HG03139 (cell line): ENCODE measurements around the gene ROPN1L.
A peak's percentile ranks its signal among the peaks of the same experiment; 100 is the strongest.
"Not testable (repeated sequence)": the region's sequence is repeated elsewhere in the genome, so short reads cannot be mapped to it uniquely, and the experiment has no call there.

Experiments used
- ATAC-seq: cut with Tn5 transposase; IDR thresholded peaks from one replicate; pipeline ENCODE4 v1.9.1; 2021; ENCODE audit not compliant: unreplicated experiment

Gene ROPN1L

DNA sequence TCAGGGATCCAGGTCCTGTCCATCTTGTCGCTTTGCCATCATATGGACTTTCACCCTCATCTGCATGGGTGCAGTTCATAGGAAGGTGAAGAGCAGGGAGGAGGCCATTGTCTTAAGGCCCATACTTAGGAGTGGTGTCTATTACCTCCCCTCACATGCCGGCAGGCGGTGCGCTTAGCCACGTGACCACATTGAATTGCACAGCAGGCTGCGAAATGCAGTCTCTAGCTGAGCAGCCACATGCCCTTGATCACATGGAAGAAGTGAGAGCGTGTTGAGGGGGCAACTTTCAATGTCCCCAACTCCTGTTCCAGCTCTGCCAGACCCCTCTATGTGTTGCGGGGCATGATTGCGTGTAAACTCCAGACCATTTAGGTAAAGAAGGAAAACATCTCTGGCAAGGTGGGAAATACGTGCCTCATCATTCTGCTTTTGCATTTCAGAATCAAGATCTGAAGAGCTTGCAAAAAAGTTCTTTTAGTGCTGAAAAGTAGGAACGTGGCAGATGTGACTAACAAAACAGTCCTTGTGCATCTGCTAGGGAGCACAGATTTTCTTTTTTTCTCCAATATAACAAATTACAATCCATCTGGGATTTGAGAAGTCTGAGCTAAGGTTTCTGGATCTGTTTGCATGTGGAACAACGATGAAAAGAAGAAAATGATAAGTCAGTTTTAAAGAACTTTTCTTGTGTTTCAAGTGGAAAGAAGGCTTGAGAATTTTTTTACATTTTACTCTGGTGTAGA is 34.4 kb downstream of the ROPN1L start:
- ATAC-seq, result no peak

GRCh38 chr5:10476878-10477277 is 35.2 kb downstream of the ROPN1L start:
- no peak for ATAC-seq

GRCh38 chr5:10477943-10478342 is 36.3 kb downstream of the ROPN1L start:
- ATAC-seq, result no peak

GRCh38 chr5:10478436-10478835 is 36.8 kb downstream of the ROPN1L start:
- no peak for ATAC-seq

DNA sequence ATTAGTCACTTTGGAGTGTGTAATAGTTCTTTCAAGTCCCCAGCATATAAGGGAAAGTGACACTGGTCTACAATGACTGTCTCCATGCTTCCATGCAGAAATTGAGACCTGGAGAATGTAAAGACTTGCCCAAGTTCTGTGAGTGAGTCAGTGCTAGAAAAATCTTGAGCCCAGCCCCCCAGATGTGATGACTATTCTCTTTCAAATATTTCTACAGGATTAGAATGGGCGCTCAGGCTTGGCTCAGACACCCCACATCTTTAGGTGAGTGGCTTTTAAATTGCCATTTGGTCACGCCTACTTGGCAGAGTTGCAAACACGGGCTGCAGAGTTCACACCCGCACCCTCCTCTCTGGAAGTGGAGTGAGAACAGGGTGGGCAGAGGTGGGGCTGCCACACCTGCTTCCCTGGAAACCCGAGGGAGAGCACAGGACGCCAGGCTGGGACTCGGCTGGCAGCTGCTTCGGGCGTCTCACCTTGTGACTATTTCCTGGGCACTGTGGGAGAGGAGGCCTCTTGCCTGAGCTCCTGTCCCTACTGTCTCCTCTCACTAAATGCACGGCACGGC is 37.6 kb downstream of the ROPN1L start:
- no peak for ATAC-seq

DNA sequence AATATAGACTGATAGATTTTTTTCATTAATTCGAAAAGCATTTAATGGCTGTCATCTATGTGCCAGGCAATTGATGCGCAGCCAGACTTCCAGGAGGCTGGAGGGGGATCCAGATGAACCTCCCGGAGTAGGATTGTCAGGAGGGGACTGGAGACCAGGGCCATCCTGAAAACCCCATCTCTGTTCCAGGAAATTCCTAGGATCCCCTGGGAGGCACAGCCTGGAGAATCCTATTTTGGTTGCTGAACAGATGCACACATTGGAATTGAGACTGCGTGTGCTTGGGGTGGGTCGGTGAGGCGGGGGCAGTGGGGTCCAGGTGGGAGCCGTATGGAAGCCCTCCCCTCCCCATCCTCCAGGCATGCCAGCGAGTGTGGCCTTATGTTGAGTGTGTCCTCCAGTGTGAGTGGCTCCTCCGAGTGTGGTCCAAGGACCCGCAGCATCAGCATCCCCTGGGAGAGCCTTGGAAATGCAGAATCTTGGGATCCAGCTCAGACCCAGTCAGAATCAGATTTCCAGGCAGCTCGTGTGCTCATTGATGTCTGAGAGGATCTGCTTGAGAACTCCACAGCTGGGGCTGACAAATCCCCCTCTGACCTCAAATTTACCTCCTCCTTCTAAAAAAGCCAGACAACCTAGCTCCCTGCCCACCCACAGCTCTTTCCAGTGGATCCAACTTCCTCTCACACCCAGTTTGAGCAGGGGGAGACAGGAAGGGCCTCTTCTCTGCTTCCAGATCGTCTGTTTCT is 38.7 kb downstream of the ROPN1L start:
- no peak for ATAC-seq

DNA sequence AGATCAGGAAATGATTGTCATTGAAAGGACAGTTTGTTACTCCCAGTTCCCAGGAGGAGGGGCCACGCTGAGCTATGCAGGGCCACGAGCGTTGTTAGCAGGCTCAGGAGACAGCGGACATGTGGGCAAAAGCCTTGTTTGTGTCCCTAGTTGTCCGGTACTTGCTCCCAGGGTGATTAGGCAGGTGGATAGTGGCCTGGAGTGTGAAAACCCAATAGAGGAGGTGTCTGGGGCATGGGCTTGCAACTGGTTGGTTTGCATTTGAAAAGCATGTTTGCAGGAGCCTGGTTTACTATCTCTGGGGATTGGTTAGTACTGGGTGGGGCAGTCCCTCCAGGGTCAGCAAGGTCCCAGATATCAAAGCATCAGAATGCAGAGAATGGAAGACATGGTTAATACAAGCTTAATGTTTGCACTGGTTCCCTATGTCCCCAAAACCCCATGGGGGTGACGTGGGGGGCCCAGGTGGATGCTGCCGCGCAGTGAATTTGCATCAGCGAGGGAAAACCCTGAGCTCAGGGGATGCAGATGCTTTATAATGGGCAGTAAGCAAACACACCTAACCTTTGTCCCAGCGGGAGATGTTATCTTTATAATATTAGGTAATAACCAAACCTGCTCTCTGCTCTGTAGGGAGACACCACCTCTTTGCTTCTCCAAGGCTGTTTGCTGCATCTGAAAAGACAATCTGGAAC is 39.7 kb downstream of the ROPN1L start:
- ATAC-seq, result no peak

DNA sequence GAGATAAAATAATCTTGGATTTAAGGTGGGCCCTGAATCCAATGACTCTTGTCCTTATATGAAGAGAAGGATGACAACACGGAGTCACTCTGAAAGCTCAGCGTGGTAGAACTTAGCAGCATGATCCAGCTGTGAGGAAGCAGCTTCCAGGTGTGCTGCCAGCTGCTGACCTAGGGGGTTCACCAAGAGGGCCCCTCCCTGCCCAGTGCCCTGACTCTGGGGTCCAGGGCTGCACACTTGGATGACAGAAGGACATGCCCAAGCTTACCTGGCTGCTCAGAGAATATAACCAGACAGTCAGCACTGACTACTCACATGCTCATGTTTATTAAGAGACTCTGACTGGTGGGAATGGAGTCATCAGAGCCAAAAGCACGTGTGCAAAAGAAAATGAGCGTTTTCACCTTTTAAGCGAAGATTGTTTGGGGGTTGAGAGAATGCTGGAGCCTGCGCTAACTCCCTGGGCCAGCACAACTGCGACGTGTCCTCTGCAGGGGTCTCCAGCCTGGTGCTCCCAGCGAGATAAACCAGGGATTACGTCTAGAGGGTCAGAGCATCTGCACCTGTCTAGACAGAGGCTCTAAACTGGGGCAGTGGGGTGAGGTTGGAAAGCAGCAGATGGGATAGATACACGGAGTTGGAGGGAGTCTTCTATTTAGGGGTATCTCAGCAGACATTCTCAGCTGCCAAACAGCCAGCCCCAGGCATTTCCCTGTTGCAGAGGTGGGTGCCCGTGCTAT is 41.3 kb downstream of the ROPN1L start:
- no peak for ATAC-seq

DNA sequence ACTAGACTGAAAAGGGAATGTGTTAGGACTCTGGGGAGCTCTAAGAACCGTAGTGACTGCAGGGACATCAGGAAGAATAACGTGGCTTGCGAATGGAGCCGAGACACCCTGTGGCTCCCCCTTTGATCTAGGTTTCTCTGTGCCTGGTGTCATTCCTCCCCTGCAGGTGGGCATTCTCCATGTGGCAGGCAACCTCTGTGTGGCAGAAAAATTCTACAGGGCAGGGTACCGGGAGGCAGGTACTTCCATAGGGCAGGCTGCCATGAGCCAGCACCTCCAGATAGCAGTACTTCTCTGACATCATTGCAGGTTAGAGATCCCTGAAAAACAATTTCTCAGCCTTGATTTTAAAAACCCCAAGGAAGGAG is 43.1 kb downstream of the ROPN1L start:
- ATAC-seq, result no peak

- ATAC-seq, result no peak
These were observed 43.6 kb downstream of the ROPN1L start for GRCh38 chr5:10485142-10485795.

DNA sequence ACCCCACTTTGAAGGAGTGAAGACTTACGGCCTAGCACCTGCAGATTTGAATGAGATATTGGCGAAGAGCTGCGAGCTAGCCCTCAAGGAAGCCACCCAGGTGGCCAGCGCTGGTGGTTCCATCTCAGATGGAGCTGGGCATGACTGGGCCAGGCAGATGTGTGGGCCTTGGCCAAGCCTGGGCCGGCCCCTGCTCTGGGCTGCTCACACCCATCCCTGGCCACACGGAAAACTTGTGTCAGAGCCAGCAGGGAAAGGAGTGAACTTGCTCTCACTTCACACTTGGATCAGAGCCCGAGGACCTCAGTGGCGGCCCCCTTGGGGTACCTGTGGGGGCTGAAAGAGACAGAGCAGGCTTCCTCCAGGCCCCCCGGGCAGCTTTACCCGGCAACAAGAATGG is 44.2 kb downstream of the ROPN1L start:
- ATAC-seq, result no peak

DNA sequence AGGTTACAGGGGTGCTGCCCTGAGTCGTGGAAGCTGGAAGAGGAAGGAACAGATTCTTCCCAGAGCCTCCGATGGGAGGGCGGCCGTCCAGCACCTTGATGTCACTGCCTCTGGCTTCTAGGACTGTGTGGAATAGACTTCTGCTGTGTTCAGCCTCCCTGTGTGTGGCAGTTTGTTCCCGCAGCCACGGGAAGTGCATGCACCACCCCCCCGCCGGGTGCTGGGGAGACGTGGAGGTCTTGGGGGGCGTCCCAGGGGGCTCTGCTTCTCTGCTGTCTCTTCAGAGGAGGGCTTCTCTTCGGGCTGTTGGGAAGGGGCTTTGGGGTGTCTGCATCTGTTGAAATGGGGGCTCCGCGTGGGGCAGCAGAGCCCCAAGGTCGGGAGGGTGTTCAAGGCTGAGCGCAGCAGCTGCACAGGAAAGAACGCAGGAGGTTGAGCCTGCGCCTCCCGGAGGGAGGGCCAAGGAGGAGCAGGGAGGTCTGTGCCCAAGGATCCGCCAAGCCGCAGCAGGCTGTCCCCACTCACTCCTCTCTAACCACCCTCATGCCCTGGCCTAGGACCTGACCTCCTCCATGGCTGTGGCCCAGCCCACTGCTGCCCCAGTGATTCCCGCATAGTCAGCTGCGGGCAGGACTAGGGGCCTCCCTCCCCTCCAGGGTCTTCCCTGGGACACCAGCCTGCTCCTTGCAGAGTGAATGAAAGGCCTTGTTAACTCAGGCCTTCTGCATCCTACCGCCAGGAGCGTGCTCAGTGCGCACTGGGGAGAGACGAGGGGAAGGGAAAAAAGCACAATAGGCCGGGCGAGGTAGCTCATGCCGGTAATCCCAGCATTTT is 45.0 kb downstream of the ROPN1L start:
- no peak for ATAC-seq

DNA sequence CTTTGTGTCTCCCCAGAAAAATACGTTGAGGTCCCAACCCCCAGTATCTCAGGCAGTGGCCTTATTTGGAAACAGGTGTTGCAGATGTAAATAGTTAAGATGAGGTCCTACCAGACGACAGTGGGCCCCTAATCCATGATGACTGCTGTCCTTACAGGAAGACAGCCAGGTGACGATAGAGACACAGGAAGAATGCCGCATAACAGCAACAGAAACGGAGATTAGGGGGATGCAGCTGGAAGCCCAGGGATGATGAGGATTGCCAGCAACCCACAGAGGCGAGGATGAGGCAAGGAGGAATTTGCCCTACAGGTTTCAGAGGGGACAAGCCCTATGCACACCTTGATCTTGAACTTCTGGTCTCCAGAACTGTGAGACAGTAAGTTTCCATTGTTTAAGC is 46.5 kb downstream of the ROPN1L start:
- ATAC-seq, result no peak

DNA sequence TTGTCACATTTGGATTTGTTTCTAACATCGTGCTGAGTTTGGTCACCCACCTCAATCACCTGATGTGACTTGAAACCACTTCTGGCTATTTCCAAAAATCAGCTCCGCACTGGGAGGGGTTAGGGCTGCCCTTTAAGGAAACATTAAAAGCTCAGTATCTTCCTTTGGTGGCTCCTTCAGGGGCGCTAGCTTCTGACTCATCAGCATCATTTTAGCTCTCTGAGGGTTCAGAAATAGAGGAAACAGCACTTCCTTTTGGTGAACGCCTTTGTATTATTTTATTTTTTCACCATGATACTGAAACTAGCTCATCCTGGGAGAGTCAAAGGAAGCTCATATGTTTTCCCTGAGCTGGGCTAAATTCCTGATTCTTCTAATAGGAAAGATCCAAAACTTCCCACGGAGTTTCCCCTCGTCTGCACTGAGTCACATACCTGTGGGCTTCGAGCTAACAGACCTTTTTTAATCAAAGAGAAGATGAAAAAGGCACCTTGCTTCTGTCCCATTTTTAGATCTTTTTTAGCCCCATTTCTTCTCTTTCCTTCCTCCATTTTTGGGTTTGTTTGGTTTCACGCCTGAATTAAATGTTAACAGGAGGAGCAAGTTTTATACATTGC is 48.2 kb downstream of the ROPN1L start:
- peak; percentile 80 for ATAC-seq

DNA sequence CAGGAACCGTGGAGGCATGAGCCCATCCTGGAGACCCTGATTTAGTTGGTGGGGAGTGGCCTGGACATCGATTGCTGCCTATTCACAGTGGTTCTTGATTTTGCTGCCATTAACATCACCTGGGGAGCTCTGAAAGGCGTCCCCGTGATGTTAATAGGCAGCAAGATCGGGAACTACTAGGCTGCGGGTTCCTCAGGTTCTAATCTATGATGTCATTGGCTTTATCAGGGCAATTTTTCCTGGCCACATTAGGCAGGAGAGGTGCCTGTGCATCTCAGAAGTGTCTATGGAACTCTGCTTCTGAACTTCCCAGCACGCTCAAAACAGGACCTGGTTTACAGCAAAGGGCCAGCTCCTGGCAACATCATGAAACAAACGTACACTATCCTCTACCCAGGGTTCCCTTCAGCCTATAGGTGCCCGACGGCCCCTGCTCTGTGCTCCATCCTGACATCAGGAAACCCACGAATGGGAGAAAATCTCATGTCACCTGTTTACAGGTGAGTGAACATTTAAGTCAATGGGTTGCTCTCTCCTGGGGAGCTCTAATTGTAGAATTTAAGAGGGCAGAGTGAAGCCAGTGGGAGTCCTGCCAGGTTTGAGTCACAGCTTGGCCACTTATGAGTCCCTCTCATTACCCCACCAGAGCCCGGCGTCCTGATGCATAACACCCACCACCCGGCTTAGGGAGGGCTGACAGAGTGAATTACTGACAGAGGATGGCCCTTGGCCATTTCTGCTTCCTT is 49.4 kb downstream of the ROPN1L start:
- ATAC-seq, result no peak

DNA sequence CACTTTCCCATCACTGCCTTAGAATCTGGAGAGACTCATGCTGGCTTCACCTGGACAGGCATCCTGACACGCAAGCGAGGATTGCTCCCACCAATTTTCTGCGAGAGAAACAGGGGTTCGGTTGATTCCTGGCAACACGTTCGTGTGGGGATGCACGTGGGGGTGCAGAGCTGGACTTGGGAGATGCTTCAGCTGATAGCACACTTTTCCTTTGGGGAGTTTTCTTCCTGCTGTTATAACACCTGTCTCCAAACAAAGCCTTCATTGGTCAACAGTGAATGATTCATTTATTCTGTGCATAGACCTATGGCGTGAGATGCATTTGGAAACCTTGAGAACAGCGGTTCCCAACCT is 50.0 kb downstream of the ROPN1L start:
- ATAC-seq, result no peak

GRCh38 chr5:10493884-10494283 is 52.2 kb downstream of the ROPN1L start:
- no peak for ATAC-seq

GRCh38 chr5:10494497-10494896 is 52.8 kb downstream of the ROPN1L start:
- not testable (repeated sequence) for ATAC-seq

DNA sequence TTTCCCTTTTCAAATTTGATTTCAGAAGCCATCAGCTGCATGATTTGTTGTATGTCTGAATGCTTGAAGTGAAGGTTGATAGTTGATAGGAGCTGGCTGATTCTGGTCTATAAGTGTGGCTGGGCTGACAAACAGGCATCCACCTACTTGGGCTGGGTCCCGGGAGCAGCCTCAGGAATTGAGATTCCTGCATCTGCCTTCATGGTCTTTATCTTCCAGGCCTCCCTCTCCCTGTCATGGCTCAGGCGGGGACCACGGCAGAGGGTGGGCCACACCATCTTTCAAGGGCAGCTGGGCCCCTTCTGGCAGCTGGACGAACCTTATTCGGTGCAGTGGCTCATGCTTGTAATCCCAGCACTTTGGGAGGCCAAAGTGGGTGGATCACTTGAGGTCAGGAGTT is 55.9 kb downstream of the ROPN1L start:
- ATAC-seq, result no peak
